Gastroesophageal sphincter (tissue), 4 donors: ENCODE results near the gene TMED5. TPM values are rescaled to one million over a fixed set of nuclear protein-coding genes. Genes with fewer than 3 reads are reported as not detected.

Experiments used
- ATAC-seq: fragments of 150-250 bp; one replicate; pipeline ENCODE4 v1.9.1; 2016; ENCODE audit warnings: mild to moderate bottlenecking, moderate library complexity
- H3K27ac ChIP-seq, 4 donors: fragments of 200-600 bp; sonication (generic) in 3 of 4; 1 replicate in 3 of 4; 2 replicates in 1 of 4; pipeline ENCODE4 v1.5.1; 2016 to 2019
- H3K27me3 ChIP-seq: fragments of 200-600 bp; sonication (generic); one replicate; pipeline ENCODE4 v1.5.1; 2019
- H3K36me3 ChIP-seq, 2 donors: fragments of 200-600 bp; sonication (generic); one replicate each; pipeline ENCODE4 v1.5.1; 2019; ENCODE audit warnings: control low read depth in 1 of 2
- H3K4me1 ChIP-seq, 3 donors: fragments of 200-600 bp; sonication (generic); 1 replicate in 2 of 3; 2 replicates in 1 of 3; pipeline ENCODE4 v1.5.1; 2016 to 2019; ENCODE audit warnings: control low read depth in 2 of 3
- H3K4me3 ChIP-seq, 2 donors: fragments of 200-600 bp; sonication (generic); one replicate each; pipeline ENCODE4 v1.5.1; 2019; ENCODE audit warnings: mild to moderate bottlenecking in 1 of 2, moderate library complexity in 1 of 2
- H3K9me3 ChIP-seq, 3 donors: fragments of 200-600 bp; sonication (generic); one replicate each; pipeline ENCODE4 v1.5.1; 2017 to 2019; ENCODE audit warnings: control low read depth in 2 of 3
- CTCF ChIP-seq, 4 experiments: fragments of 200-600 bp in 2 of 4; fragments of 450-650 bp in 2 of 4; sonication (generic) in 1 of 4; IDR thresholded peaks; one replicate each; pipeline ENCODE4 v1.5.1; 2017 to 2019; ENCODE audit warnings: antibody characterized with exemption in 4 of 4, mild to moderate bottlenecking in 2 of 4, moderate library complexity in 2 of 4
- EP300 ChIP-seq: sonication (generic); formaldehyde crosslinking; IDR thresholded peaks from one replicate; pipeline ENCODE4 v1.6.1; 2017; ENCODE audit warnings: antibody characterized with exemption, mild to moderate bottlenecking
- POLR2A ChIP-seq, 2 donors: fragments of 450-650 bp; IDR thresholded peaks; one replicate each; pipeline ENCODE4 v1.6.1; 2017; ENCODE audit warnings: antibody characterized with exemption in 2 of 2, mild to moderate bottlenecking in 2 of 2, moderate library complexity in 1 of 2
- POLR2AphosphoS5 ChIP-seq: sonication (generic); formaldehyde crosslinking; IDR thresholded peaks from one replicate; pipeline ENCODE4 v1.6.1; 2017; ENCODE audit warnings: antibody characterized with exemption
- WGBS, 2 donors: methylation state at CpG; one replicate each; pipeline ENCODE4 v1.1.5; 2018; ENCODE audit warnings: low coverage in 1 of 2; 5-methylcytosine and 5-hydroxymethylcytosine counted together
- total RNA-seq, 4 donors: library from RNA; depleted of rRNA; stranded (reverse); fragments of >200 nt; gene quantifications; one replicate each; pipeline ENCODE4 v1.1.0, GENCODE V29; 2016

TMED5 gene
- total RNA-seq, 4 donors from 2014 or later = 43.5 to 68.0 (median 60.5) TPM

- TF ChIP-seq CTCF (IDR thresholded peaks at IDR 0.05) (no peak), POLR2AphosphoS5 (no peak), EP300 (no peak), POLR2A (IDR thresholded peaks at IDR 0.05) (no peak)
- Histone ChIP-seq H3K4me3 (no peak overlapping the region), H3K27me3 (no peaks in the 10 kb centered on the region), H3K27ac (no peak overlapping the region), H3K36me3 (peaks cover 0 to 14% of the 10 kb centered on the region in 2 donors), H3K9me3 (no peaks in the 10 kb centered on the region), H3K4me1 (no peaks in the 10 kb centered on the region)
- 64 to 86% methylated on average over 4 of the region's 4 CpGs for WGBS, 2 donors
- ATAC-seq = no peak
These were observed 55.5 kb downstream of the TMED5 start for GRCh38 chr1:93124556-93125355.

- WGBS, 2 donors = 83 to 99% methylated on average over 1 to 4 of the region's 4 CpGs
- no peak for TF ChIP-seq POLR2AphosphoS5
- no peak for TF ChIP-seq CTCF (IDR thresholded peaks at IDR 0.05)
- no peak for TF ChIP-seq POLR2A (IDR thresholded peaks at IDR 0.05)
- no peak for TF ChIP-seq EP300
- no peaks in the 10 kb centered on the region for H3K27me3 ChIP-seq
- no peak overlapping the region for H3K4me3 ChIP-seq
- no peak for ATAC-seq
- peaks cover 0 to 25% of the 10 kb centered on the region in 2 donors for H3K36me3 ChIP-seq
- no peak overlapping the region for H3K27ac ChIP-seq
- H3K4me1 ChIP-seq = no peaks in the 10 kb centered on the region
- H3K9me3 ChIP-seq = no peaks in the 10 kb centered on the region
These were observed 56.9 kb downstream of the TMED5 start for GRCh38 chr1:93123201-93123783.

GRCh38 chr1:93120614-93121013 is 59.6 kb downstream of the TMED5 start:
- no peaks in the 10 kb centered on the region for H3K27me3 ChIP-seq
- no peak overlapping the region for H3K4me3 ChIP-seq
- ATAC-seq = no peak
- no peaks in the 10 kb centered on the region for H3K4me1 ChIP-seq
- H3K36me3 ChIP-seq = peaks cover 0 to 50% of the 10 kb centered on the region in 2 donors
- H3K9me3 ChIP-seq = no peaks in the 10 kb centered on the region
- H3K27ac ChIP-seq = no peak overlapping the region
- no peak for TF ChIP-seq EP300
- TF ChIP-seq POLR2A (IDR thresholded peaks at IDR 0.05) = no peak
- TF ChIP-seq CTCF (IDR thresholded peaks at IDR 0.05) = no peak
- no peak for TF ChIP-seq POLR2AphosphoS5

GRCh38 chr1:93114391-93114790 is 65.8 kb downstream of the TMED5 start:
- no peaks in the 10 kb centered on the region for H3K27me3 ChIP-seq
- H3K4me3 ChIP-seq = no peak overlapping the region
- peaks cover 0 to 16% (median 0%) of the 10 kb centered on the region in 3 donors for H3K4me1 ChIP-seq
- TF ChIP-seq POLR2A (IDR thresholded peaks at IDR 0.05) = no peak
- no peak for TF ChIP-seq CTCF (IDR thresholded peaks at IDR 0.05)
- TF ChIP-seq EP300 = no peak
- no peak for TF ChIP-seq POLR2AphosphoS5
- H3K9me3 ChIP-seq = no peaks in the 10 kb centered on the region
- ATAC-seq = no peak
- H3K36me3 ChIP-seq = peaks cover 0 to 44% of the 10 kb centered on the region in 2 donors
- 93 to 94% methylated on average over 2 of the region's 2 CpGs for WGBS, 2 donors
- no peak overlapping the region for H3K27ac ChIP-seq

GRCh38 chr1:93113127-93113526 is 67.1 kb downstream of the TMED5 start:
- WGBS, 2 donors = 75 to 90% methylated on average over 1 to 2 of the region's 3 CpGs
- Histone ChIP-seq H3K4me1 (peaks cover 0 to 16% (median 0%) of the 10 kb centered on the region in 3 donors), H3K27ac (no peak overlapping the region), H3K27me3 (no peaks in the 10 kb centered on the region), H3K4me3 (no peak overlapping the region), H3K36me3 (peaks cover 0 to 33% of the 10 kb centered on the region in 2 donors), H3K9me3 (no peaks in the 10 kb centered on the region)
- ATAC-seq = no peak
- TF ChIP-seq POLR2A (IDR thresholded peaks at IDR 0.05) = no peak
- no peak for TF ChIP-seq EP300
- TF ChIP-seq POLR2AphosphoS5 = no peak
- TF ChIP-seq CTCF (IDR thresholded peaks at IDR 0.05) = no peak
